Lung (tissue), 12 donors: Measurements from ENCODE around the gene ATPAF1. TPM values are rescaled to one million over a fixed set of nuclear protein-coding genes. Genes with fewer than 3 reads are reported as not detected.

Source experiments
- ATAC-seq: fragments of 200-7000 bp; cut with Tn5 transposase; one replicate; pipeline ENCODE4 v1.9.1; 2020; ENCODE audit warnings: moderate number of reproducible peaks; ENCODE audit not compliant: insufficient read depth, low FRiP score
- DNase-seq, 3 donors: peaks; one replicate each; pipeline ENCODE4 v3.0.0-alpha.2; 2013 to 2017
- H3K27ac ChIP-seq, 2 donors: one replicate each; pipeline ENCODE4 v1.5.1; 2013; ENCODE audit warnings: mild to moderate bottlenecking in 2 of 2, moderate library complexity in 2 of 2, control low read depth in 1 of 2, inconsistent platforms in 1 of 2, low read depth in 1 of 2, low read length in 1 of 2
- H3K27me3 ChIP-seq, 3 donors: one replicate each; pipeline ENCODE4 v1.5.1; 2013; ENCODE audit warnings: low read length in 2 of 3; ENCODE audit not compliant: control insufficient read depth in 3 of 3, insufficient read depth in 3 of 3
- H3K36me3 ChIP-seq, 4 donors: one replicate each; pipeline ENCODE4 v1.5.1; 2013; ENCODE audit warnings: low read length in 4 of 4, mild to moderate bottlenecking in 1 of 4, moderate library complexity in 1 of 4; ENCODE audit not compliant: control insufficient read depth in 4 of 4, insufficient read depth in 4 of 4
- H3K4me1 ChIP-seq, 5 donors: one replicate each; pipeline ENCODE4 v1.5.1; 2013; ENCODE audit warnings: low read length in 5 of 5, mild to moderate bottlenecking in 2 of 5, moderate library complexity in 1 of 5; ENCODE audit not compliant: control insufficient read depth in 5 of 5, insufficient read depth in 5 of 5
- H3K4me3 ChIP-seq: one replicate; pipeline ENCODE4 v1.5.1; 2013; ENCODE audit warnings: mild to moderate bottlenecking, control low read depth, moderate library complexity
- H3K9ac ChIP-seq, 2 donors: one replicate each; pipeline ENCODE4 v1.5.1; 2013; ENCODE audit warnings: low read length in 2 of 2, control low read depth in 1 of 2; ENCODE audit not compliant: insufficient read depth in 1 of 2
- H3K9me3 ChIP-seq, 4 donors: one replicate each; pipeline ENCODE4 v1.5.1; 2013; ENCODE audit warnings: low read length in 3 of 4, mild to moderate bottlenecking in 1 of 4, moderate library complexity in 1 of 4; ENCODE audit not compliant: control insufficient read depth in 4 of 4, insufficient read depth in 3 of 4
- WGBS, 2 donors: extraction: QIAGEN DNeasy Blood & Tissue Kit; methylation state at CpG; one replicate each; pipeline ENCODE4 v1.1.7; 2013; 5-methylcytosine and 5-hydroxymethylcytosine counted together
- polyA plus RNA-seq, 2 donors: library from polyadenylated mRNA; stranded (reverse); fragments of 200-250 nt; gene quantifications; one replicate each; pipeline ENCODE4 v1.2.1, GENCODE V29; 2013
- total RNA-seq, 2 donors: library from RNA; depleted of rRNA in 1 of 2; stranded (reverse); fragments of >200 nt in 1 of 2; gene quantifications; one replicate each; pipeline ENCODE4 v1.2.1, GENCODE V29; 2014 to 2021
- TF ChIP-seq, protein P1 (sequence below): IDR thresholded peaks from 2 replicates; pipeline ENCODE4 v1.5.1; 2012; ENCODE audit warnings: mild to moderate bottlenecking; ENCODE audit errors: control extremely low read depth, extremely low read depth
- donor health status: control.
- donor health status: control.
- donor health status: Bipolar disorder and iron deficiency.
- donor health status: healthy.
- donor health status: DM: yes; HTN: yes; CAD: no.

ATPAF1 gene
- total and polyA plus RNA-seq, 4 donors, result 23.1 to 42.3 (median 36.6) TPM

DNA sequence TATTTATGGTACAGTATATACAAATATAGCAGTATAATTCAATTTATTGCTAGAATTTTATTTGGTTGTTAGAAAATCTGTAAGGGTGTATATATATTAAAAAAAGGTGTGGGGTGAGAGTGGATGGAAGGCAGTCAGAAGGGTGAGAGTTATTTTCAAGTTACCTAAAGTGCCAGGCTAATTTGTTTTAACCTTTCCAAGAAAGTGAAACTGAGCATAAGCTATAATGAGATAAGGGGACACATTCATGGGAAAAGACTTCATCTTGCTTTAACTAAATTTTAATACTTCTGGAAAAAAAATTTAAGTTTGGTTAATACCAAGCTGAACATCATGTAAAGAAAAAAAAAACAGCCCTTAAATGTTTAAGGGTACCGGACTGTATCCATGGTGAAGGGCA lies 8.4 kb upstream of the ATPAF1 start:
- H3K4me1 ChIP-seq, result peaks cover 0 to 2% (median 0%) of the 10 kb centered on the region in 5 donors
- TF ChIP-seq, protein P1, sequence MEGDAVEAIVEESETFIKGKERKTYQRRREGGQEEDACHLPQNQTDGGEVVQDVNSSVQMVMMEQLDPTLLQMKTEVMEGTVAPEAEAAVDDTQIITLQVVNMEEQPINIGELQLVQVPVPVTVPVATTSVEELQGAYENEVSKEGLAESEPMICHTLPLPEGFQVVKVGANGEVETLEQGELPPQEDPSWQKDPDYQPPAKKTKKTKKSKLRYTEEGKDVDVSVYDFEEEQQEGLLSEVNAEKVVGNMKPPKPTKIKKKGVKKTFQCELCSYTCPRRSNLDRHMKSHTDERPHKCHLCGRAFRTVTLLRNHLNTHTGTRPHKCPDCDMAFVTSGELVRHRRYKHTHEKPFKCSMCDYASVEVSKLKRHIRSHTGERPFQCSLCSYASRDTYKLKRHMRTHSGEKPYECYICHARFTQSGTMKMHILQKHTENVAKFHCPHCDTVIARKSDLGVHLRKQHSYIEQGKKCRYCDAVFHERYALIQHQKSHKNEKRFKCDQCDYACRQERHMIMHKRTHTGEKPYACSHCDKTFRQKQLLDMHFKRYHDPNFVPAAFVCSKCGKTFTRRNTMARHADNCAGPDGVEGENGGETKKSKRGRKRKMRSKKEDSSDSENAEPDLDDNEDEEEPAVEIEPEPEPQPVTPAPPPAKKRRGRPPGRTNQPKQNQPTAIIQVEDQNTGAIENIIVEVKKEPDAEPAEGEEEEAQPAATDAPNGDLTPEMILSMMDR, result no peak
- 88 to 89% methylated on average over 1 of the region's 1 CpG for WGBS, 2 donors

DNA sequence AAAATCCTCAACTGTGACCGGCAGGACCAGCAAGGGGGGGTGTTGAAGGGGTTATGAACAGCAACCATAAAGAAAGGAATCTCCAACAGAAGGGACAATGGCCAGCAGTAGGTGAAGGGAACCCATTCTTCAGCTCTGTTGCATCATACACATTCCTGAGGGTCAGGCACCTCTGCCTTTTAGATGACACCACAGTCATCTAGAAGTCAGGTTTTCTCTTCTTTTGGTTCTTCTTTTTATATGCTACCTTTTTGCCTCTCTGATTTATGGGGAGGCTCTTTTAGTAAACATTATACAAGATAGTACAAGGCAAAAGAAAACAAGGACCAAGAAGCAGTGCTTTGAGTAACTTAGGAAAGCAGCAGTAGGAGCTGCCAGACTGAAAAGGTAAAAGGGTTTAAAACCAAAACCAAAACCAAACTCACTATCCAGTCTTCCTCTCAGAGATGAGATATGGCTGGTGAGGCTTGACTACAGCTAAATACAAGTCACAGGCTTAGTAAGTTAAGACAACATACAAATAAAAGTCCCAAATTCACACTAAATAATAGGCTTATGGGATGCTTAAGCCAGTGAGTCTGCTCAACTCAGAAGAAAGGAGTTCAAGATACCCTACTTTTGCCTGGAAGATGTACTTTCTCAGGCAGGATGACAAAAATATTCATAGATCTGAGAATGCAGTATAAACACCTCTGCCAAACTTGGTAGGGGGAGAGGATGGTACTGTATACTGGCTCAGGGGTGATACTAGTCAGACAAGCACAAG lies 7.6 kb upstream of the ATPAF1 start:
- ATAC-seq, result no peak
- Histone ChIP-seq H3K4me3 (no peak overlapping the region), H3K9me3 (no peaks in the 10 kb centered on the region), H3K27ac (no peak overlapping the region), H3K36me3 (peaks cover 6 to 30% (median 15%) of the 10 kb centered on the region in 4 donors), H3K9ac (no peak overlapping the region), H3K27me3 (no peaks in the 10 kb centered on the region), H3K4me1 (no peaks in the 10 kb centered on the region)
- WGBS, 2 donors, result 94 to 100% methylated on average over 1 of the region's 1 CpG
- DNase-seq, result no peak
- TF ChIP-seq, protein P1, result no peak

More for the DNA sequence above, 8.4 kb upstream of the ATPAF1 start:
- Histone ChIP-seq H3K36me3 (peaks cover 8 to 34% (median 17%) of the 10 kb centered on the region in 4 donors), H3K27ac (no peak overlapping the region), H3K4me3 (no peak overlapping the region), H3K9ac (no peak overlapping the region), H3K27me3 (no peaks in the 10 kb centered on the region), H3K9me3 (no peaks in the 10 kb centered on the region)
- ATAC-seq (no peak), DNase-seq (no peak)

DNA sequence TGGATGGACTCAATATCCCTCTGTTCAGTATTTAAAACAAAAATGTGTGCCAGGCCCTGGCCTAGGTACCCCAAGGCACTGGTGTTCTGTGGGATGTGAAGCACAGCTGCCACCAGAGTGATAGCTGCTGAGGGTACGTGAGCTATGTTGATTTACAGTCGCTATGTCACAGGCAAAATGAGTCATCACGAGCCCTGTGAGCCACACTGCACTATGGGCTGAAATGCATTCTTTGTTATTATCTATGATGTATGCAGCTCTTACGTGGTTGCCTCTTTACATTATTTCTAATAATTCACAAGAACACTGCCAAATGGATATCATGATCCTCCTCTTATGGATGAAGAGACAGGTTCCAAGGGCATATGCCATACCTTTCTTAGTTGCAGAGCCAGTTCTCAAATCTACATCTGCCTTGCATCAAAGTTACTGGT lies 5.6 kb upstream of the ATPAF1 start:
- Histone ChIP-seq H3K27ac (no peak overlapping the region), H3K9me3 (no peaks in the 10 kb centered on the region), H3K4me1 (no peaks in the 10 kb centered on the region), H3K9ac (no peak overlapping the region), H3K36me3 (peaks cover 6 to 18% (median 11%) of the 10 kb centered on the region in 4 donors), H3K27me3 (no peaks in the 10 kb centered on the region), H3K4me3 (no peak overlapping the region)
- 62 to 67% methylated on average over 4 of the region's 4 CpGs for WGBS, 2 donors
- ATAC-seq (no peak), DNase-seq (no peak)
- TF ChIP-seq, protein P1, result no peak
